HepG2 (cell line): ENCODE data around the gene BCAS1. TPM values are rescaled to one million over a fixed set of nuclear protein-coding genes. Genes with fewer than 3 reads are reported as not detected.

Source experiments
- ATAC-seq: fragments of 200-7000 bp; cut with Tn5 transposase; 3 replicates; pipeline ENCODE4 v1.9.1; 2020; ENCODE audit warnings: mild to moderate bottlenecking, moderate library complexity
- BruUV-seq: library from RNA; stranded (reverse); fragments of 400-500 nt; replicated peaks from 2 replicates; lab custom pipeline; 2021; lab: Mats Ljungman, UMichigan
- CTCF ChIA-PET: fragments of 300-600 bp; formaldehyde crosslinking; extraction: SDS; loops from one replicate; lab custom pipeline; 2021; ENCODE audit warnings: low total read pairs, inconsistent platforms, low intra/inter-chr PET ratio; lab: Yijun Ruan, JAX
- POLR2A ChIA-PET: fragments of 350-600 bp; sonication (Branson Sonifier 250); formaldehyde crosslinking; loops from one replicate; lab custom pipeline; 2020; ENCODE audit warnings: antibody characterized with exemption, inconsistent platforms; lab: Yijun Ruan, JAX
- DNase-seq: peaks from one replicate; pipeline ENCODE4 v3.0.0-alpha.2; 2015; ENCODE audit warnings: low spot score
- FAIRE-seq: peaks from 3 replicates; lab custom pipeline; 2011; peaks lifted over from hg19 to GRCh38; lab: Jason Lieb, UNC
- H2AFZ ChIP-seq: one replicate; pipeline ENCODE4 v1.6.1; 2011; ENCODE audit warnings: low read length, inconsistent platforms
- H3K27ac ChIP-seq: fragments of 300-600 bp; 3 replicates; pipeline ENCODE4 v1.8.0; 2011; ENCODE audit warnings: mixed run types, mild to moderate bottlenecking, mixed read lengths, low read length, inconsistent platforms; ENCODE audit not compliant: insufficient read depth; ENCODE audit errors: extremely low read length
- H3K27me3 ChIP-seq, 2 experiments: fragments of 200-600 bp in 1 of 2; 2 replicates in 1 of 2; 3 replicates in 1 of 2; pipeline versions ENCODE4 v1.6.0 to v1.8.0; 2011; ENCODE audit warnings: low read length in 2 of 2, mild to moderate bottlenecking in 2 of 2, moderate library complexity in 2 of 2, inconsistent platforms in 1 of 2; ENCODE audit not compliant: insufficient read depth in 2 of 2, control insufficient read depth in 1 of 2
- H3K36me3 ChIP-seq, 2 experiments: fragments of 200-600 bp in 1 of 2; replicated peaks in 1 of 2; 2 replicates in 1 of 2; 3 replicates in 1 of 2; pipeline versions ENCODE4 v1.5.1 to v1.8.0; 2011; ENCODE audit warnings: low read length in 2 of 2, inconsistent platforms in 1 of 2; ENCODE audit not compliant: insufficient read depth in 2 of 2, control insufficient read depth in 1 of 2
- H3K4me1 ChIP-seq: 2 replicates; pipeline ENCODE4 v1.5.1; 2012; ENCODE audit warnings: low read length, inconsistent platforms; ENCODE audit not compliant: insufficient read depth
- H3K4me2 ChIP-seq: 2 replicates; pipeline ENCODE4 v1.6.0; 2011; ENCODE audit warnings: low read depth, low read length, inconsistent platforms
- H3K4me3 ChIP-seq, 3 experiments: fragments of 200-600 bp in 1 of 3; sonication (generic), shearing (Covaris generic) in 1 of 3; replicated peaks in 1 of 3; 2 replicates each; pipeline ENCODE4 v1.5.1; 2011 to 2016; ENCODE audit warnings: low read length in 3 of 3, inconsistent platforms in 2 of 3, low read depth in 2 of 3, mild to moderate bottlenecking in 2 of 3, control low read depth in 1 of 3, mixed read lengths in 1 of 3; ENCODE audit not compliant: insufficient read depth in 1 of 3
- H3K79me2 ChIP-seq: one replicate; pipeline ENCODE4 v1.6.1; 2011; ENCODE audit warnings: low read length, inconsistent platforms; ENCODE audit not compliant: insufficient read depth
- H3K9ac ChIP-seq: 2 replicates; pipeline ENCODE4 v1.6.0; 2011; ENCODE audit warnings: mild to moderate bottlenecking, low read depth, low read length, inconsistent platforms; ENCODE audit not compliant: insufficient read depth
- H3K9me3 ChIP-seq: 2 replicates; pipeline ENCODE4 v1.5.1; 2012; ENCODE audit warnings: mild to moderate bottlenecking, low read length
- H4K20me1 ChIP-seq: 2 replicates; pipeline ENCODE4 v1.6.0; 2011; ENCODE audit warnings: inconsistent platforms, mild to moderate bottlenecking, low read length, moderate library complexity; ENCODE audit not compliant: insufficient read depth
- MLLT10 ChIP-seq: sonication (generic); formaldehyde crosslinking; IDR thresholded peaks from 2 replicates; pipeline ENCODE4 v1.4.0; 2020; ENCODE audit warnings: missing genetic modification reagents
- PATZ1 ChIP-seq: sonication (generic); formaldehyde crosslinking; IDR thresholded peaks from 2 replicates; pipeline ENCODE4 v1.4.0; 2020; ENCODE audit warnings: missing genetic modification reagents
- RCOR2 ChIP-seq: IDR thresholded peaks from 2 replicates; pipeline ENCODE4 v1.6.1; 2016; ENCODE audit warnings: missing biosample characterization, missing genetic modification reagents
- STAT6 ChIP-seq: sonication (generic); formaldehyde crosslinking; IDR thresholded peaks from 2 replicates; pipeline ENCODE4 v1.4.0; 2020; ENCODE audit warnings: missing genetic modification reagents, mild to moderate bottlenecking, borderline replicate concordance
- TRIM22 ChIP-seq: fragments of 450-650 bp; IDR thresholded peaks from 2 replicates; pipeline ENCODE4 v1.6.1; 2017
- ZFP90 ChIP-seq: sonication (generic); formaldehyde crosslinking; IDR thresholded peaks from 2 replicates; pipeline ENCODE4 v1.8.0; 2022; ENCODE audit warnings: missing genetic modification reagents, mild to moderate bottlenecking, inconsistent platforms, borderline replicate concordance
- ZNF432 ChIP-seq: sonication (generic); formaldehyde crosslinking; IDR thresholded peaks from 2 replicates; pipeline ENCODE4 v1.5.0; 2020; ENCODE audit warnings: missing genetic modification reagents, mild to moderate bottlenecking, borderline replicate concordance
- ZNF501 ChIP-seq: sonication (generic); formaldehyde crosslinking; IDR thresholded peaks from 2 replicates; pipeline ENCODE4 v1.5.1; 2020; ENCODE audit warnings: mild to moderate bottlenecking, moderate library complexity, missing genetic modification reagents
- WGBS: methylation state at CpG from one replicate; pipeline ENCODE4 v1.1.6; 2017; ENCODE audit warnings: low lambda C conversion rate; 5-methylcytosine and 5-hydroxymethylcytosine counted together
- in situ Hi-C: cut with HindIII; loops from 2 replicates; pipeline ENCODE4 v1.10.0; 2017; ENCODE audit warnings: low pct_unique_long_range_greater_than_20kb; ENCODE audit not compliant: extremely low pct_ligation_motif_present
- intact Hi-C: fragments of 100-400 bp; cut with micrococcal nuclease; formaldehyde crosslinking; loops from one replicate; pipeline ENCODE4 v1.10.0; 2022; ENCODE audit not compliant: unreplicated experiment
- polyA plus RNA-seq, 8 experiments: library from polyadenylated mRNA; depleted of rRNA in 3 of 8; stranded (reverse) in 7 of 8; unstranded in 1 of 8; fragments of >200 nt; fragmentation: Illumina TruSeq in 4 of 8; extraction: Trizol in 4 of 8; gene quantifications; 2 replicates each; pipeline versions ENCODE4 v1.2.1 to v1.2.3, GENCODE V29; 2011 to 2016; ENCODE audit warnings: low read depth in 4 of 8, missing spikeins in 1 of 8, mixed read lengths in 1 of 8; ENCODE audit not compliant: insufficient read depth in 1 of 8
- total RNA-seq, 5 experiments: library from RNA; depleted of rRNA; stranded (reverse); fragments of >200 nt; fragmentation: Illumina TruSeq; extraction: Trizol; gene quantifications; 2 replicates each; pipeline ENCODE4 v1.2.3, GENCODE V29; 2016; ENCODE audit warnings: low read depth in 1 of 5

BCAS1 gene
- total and polyA plus RNA-seq, 2 of the 13 experiments (the other 11 are each of a cell fraction or from before 2014, with no cell fraction given) = 0.55 to 0.91 TPM

- ATAC-seq = no peak
- H3K36me3 ChIP-seq = no peaks in the 10 kb centered on the region
- no peaks in the 10 kb centered on the region for H3K27me3 ChIP-seq
- BruUV-seq = no TSS peak
- H3K79me2 ChIP-seq = no peaks in the 10 kb centered on the region
- ChIA-PET CTCF (no interaction called here), POLR2A (no interaction called here)
- no peaks in the 10 kb centered on the region for H3K9me3 ChIP-seq
- no peak for DNase-seq
- no peak overlapping the region for H3K27ac ChIP-seq
- in situ Hi-C loops = no loop called here
- intact Hi-C loops = no loop called here
- no peaks in the 10 kb centered on the region for H3K4me1 ChIP-seq
- no peaks in the 10 kb centered on the region for H4K20me1 ChIP-seq
- H3K4me2 ChIP-seq = no peak overlapping the region
- H3K4me3 ChIP-seq = no peak overlapping the region
- 29% methylated on average over 5 of the region's 5 CpGs for WGBS
- no peak for FAIRE-seq
- no peak overlapping the region for H2AFZ ChIP-seq
- TF ChIP-seq STAT6 (no peak), PATZ1 (no peak), ZFP90 (no peak), TRIM22 (no peak), ZNF432 (CRISPR knock-in tag) (no peak), MLLT10 (CRISPR knock-in tag) (no peak), RCOR2 (CRISPR knock-in tag) (no peak), ZNF501 (CRISPR knock-in tag) (no peak)
- TF ChIP-seq, all 625 proteins: peak for 0
- no peak overlapping the region for H3K9ac ChIP-seq
These were observed 31.4 kb downstream of the BCAS1 start for GRCh38 chr20:54038961-54039360.
